Osteoblast (primary cell): ENCODE measurements around the gene LRRC2. TPM values are rescaled to one million over a fixed set of nuclear protein-coding genes. Genes with fewer than 3 reads are reported as not detected.
A peak's percentile ranks its signal among the peaks of the same experiment; 100 is the strongest.

Experiments
- DNase-seq: peaks from one replicate; pipeline ENCODE4 v3.0.0; 2011; ENCODE audit warnings: low spot score, mixed read lengths; ENCODE audit not compliant: insufficient read length; ENCODE audit errors: missing footprints
- H2AFZ ChIP-seq: 2 replicates; pipeline ENCODE4 v1.6.0; 2011; ENCODE audit warnings: mild to moderate bottlenecking, low read length
- H3K27ac ChIP-seq: 2 replicates; pipeline ENCODE4 v1.5.1; 2011; ENCODE audit warnings: mild to moderate bottlenecking, low read depth, low read length, moderate library complexity
- H3K27me3 ChIP-seq: 2 replicates; pipeline ENCODE4 v1.6.0; 2012; ENCODE audit warnings: mild to moderate bottlenecking, control low read depth, inconsistent platforms, low read length, moderate library complexity; ENCODE audit not compliant: insufficient read depth
- H3K36me3 ChIP-seq: 2 replicates; pipeline ENCODE4 v1.5.1; 2011; ENCODE audit warnings: mild to moderate bottlenecking, low read length, control low read depth, moderate library complexity; ENCODE audit not compliant: insufficient read depth
- H3K4me1 ChIP-seq: 2 replicates; pipeline ENCODE4 v1.5.1; 2011; ENCODE audit warnings: mild to moderate bottlenecking, low read length, control low read depth, moderate library complexity; ENCODE audit not compliant: insufficient read depth
- H3K4me2 ChIP-seq: 2 replicates; pipeline ENCODE4 v1.6.0; 2011; ENCODE audit warnings: mild to moderate bottlenecking, low read length; ENCODE audit not compliant: insufficient read depth
- H3K4me3 ChIP-seq: fragments of 200-600 bp; sonication (generic); 3 replicates; pipeline ENCODE4 v1.5.1; 2012; ENCODE audit warnings: mild to moderate bottlenecking, low read length, inconsistent platforms; ENCODE audit not compliant: insufficient read depth
- H3K79me2 ChIP-seq: 2 replicates; pipeline ENCODE4 v1.6.0; 2012; ENCODE audit warnings: mild to moderate bottlenecking, low read length, control low read depth, inconsistent platforms; ENCODE audit not compliant: insufficient read depth
- H3K9me3 ChIP-seq: 2 replicates; pipeline ENCODE4 v1.5.1; 2011; ENCODE audit warnings: low read depth, low read length, control low read depth
- H4K20me1 ChIP-seq: 2 replicates; pipeline ENCODE4 v1.6.0; 2012; ENCODE audit warnings: mild to moderate bottlenecking, low read length, control low read depth; ENCODE audit not compliant: insufficient read depth
- CTCF ChIP-seq: IDR thresholded peaks from 2 replicates; pipeline ENCODE4 v1.5.1; 2011; ENCODE audit warnings: mild to moderate bottlenecking, low read depth, low read length, moderate library complexity; ENCODE audit errors: extremely low read depth
- total RNA-seq: library from RNA; depleted of rRNA; stranded (reverse); fragments of >200 nt; gene quantifications from 2 replicates; pipeline ENCODE4 v1.2.3, GENCODE V29; 2012

The LRRC2 gene
- total RNA-seq, 1 donor, result 5.1 TPM

- Histone ChIP-seq H3K79me2 (no peaks in the 10 kb centered on the region), H3K27ac (no peak within 1 kb of the TSS), H3K4me2 (no peak within 1 kb of the TSS), H3K9me3 (no peaks in the 10 kb centered on the region), H4K20me1 (no peaks in the 10 kb centered on the region), H2AFZ (no peak within 1 kb of the TSS), H3K27me3 (peaks cover 58% of the 10 kb centered on the region), H3K4me3 (no peak within 1 kb of the TSS), H3K4me1 (no peaks in the 10 kb centered on the region), H3K36me3 (no peaks in the 10 kb centered on the region)
- TF ChIP-seq CTCF, result no peak
- no peak for DNase-seq
Observed at GRCh38 chr3:46612324-46612723, 46.2 kb upstream of the LRRC2 start, which contains the start of gene FAM240A. Gene FAM240A, plus strand, starts transcription at chr3:46612525. Its CDS starts 159 bp downstream, at chr3:46612684.

- DNase-seq, result no peak
- Histone ChIP-seq H3K9me3 (no peaks in the 10 kb centered on the region), H3K27me3 (peaks cover 45% of the 10 kb centered on the region), H3K79me2 (no peaks in the 10 kb centered on the region), H3K36me3 (no peaks in the 10 kb centered on the region), H3K27ac (no peak overlapping the region), H3K4me2 (no peak overlapping the region), H4K20me1 (no peaks in the 10 kb centered on the region), H3K4me1 (no peaks in the 10 kb centered on the region), H2AFZ (no peak overlapping the region), H3K4me3 (no peak overlapping the region)
- TF ChIP-seq CTCF, result no peak
Observed at GRCh38 chr3:46609944-46610722, 44.0 kb upstream of the LRRC2 start.

GRCh38 chr3:46609212-46609721 is 43.2 kb upstream of the LRRC2 start:
- Histone ChIP-seq H3K27ac (no peak overlapping the region), H3K36me3 (no peaks in the 10 kb centered on the region), H3K79me2 (no peaks in the 10 kb centered on the region), H3K9me3 (no peaks in the 10 kb centered on the region), H3K4me1 (no peaks in the 10 kb centered on the region), H4K20me1 (no peaks in the 10 kb centered on the region), H3K27me3 (peaks cover 36% of the 10 kb centered on the region), H3K4me2 (no peak overlapping the region), H3K4me3 (no peak overlapping the region), H2AFZ (no peak overlapping the region)
- no peak for TF ChIP-seq CTCF
- no peak for DNase-seq

GRCh38 chr3:46607603-46608028 is 41.5 kb upstream of the LRRC2 start:
- Histone ChIP-seq H3K4me3 (no peak overlapping the region), H4K20me1 (no peaks in the 10 kb centered on the region), H2AFZ (no peak overlapping the region), H3K4me2 (no peak overlapping the region), H3K27me3 (peaks cover 27% of the 10 kb centered on the region), H3K27ac (no peak overlapping the region), H3K4me1 (no peaks in the 10 kb centered on the region), H3K36me3 (no peaks in the 10 kb centered on the region), H3K9me3 (no peaks in the 10 kb centered on the region), H3K79me2 (no peaks in the 10 kb centered on the region)
- no peak for DNase-seq
- peak; percentile 15 for TF ChIP-seq CTCF
